DMS153 (cell line): ENCODE results near the gene ARHGEF10L.

Source experiments
- DNase-seq: peaks from one replicate; lab custom pipeline; 2025; lab: John Stamatoyannopoulos, UW

ARHGEF10L gene

DNA sequence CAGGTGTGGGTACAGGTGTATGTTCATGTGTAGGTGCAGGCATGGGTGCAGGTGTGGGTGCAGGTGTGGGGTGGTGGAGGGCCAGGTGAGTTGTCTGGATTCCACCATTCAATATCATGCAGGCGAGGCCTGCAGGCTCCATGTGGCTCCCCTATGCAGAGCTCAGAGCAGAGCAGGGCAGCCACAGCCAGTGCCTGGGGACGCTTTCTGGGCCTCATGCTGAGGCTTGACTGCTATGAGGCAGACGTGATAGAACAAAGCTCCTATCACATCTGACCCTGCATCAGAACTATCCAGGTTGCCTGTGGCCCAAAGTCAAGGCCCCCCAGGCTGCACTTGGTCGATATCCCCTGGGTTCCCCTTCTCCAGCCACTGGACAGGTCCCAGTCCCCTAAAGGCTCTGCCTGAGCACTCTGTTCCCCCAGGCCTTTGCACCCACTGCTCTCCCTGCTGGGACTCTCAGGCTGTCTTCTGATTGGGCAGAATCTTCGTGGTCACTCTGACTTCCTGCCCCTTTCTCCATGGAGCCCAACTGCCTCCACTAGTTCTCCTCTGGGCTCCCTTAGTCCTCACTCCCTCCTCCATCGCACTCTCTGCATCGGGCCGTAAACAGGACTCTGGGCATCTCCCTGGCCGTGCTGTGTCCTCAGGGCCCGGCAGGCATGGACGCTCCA lies 137.0 kb downstream of the ARHGEF10L start:
- no peak for DNase-seq

DNA sequence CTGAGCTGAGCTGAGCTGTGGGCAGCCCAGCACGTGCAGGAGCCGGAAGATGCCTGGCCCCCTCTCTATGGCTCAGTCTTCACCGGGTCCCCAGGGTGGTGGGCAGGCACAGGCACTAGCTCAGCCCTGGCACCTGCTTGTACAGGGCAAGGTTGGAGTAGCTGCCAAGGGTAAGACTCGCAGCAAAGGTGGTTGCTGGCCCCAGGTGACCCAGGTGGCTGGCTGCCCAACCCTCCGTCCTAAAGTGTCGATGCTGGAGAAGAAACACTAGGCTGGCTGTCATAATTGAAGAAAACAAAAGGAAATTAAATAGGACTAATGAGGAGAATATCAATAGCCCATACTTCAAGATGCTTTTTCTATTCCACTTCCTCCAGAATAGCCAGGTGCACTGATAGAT lies 138.5 kb downstream of the ARHGEF10L start:
- no peak for DNase-seq

GRCh38 chr1:17679856-17680255 lies 140.4 kb downstream of the ARHGEF10L start:
- DNase-seq = no peak

DNA sequence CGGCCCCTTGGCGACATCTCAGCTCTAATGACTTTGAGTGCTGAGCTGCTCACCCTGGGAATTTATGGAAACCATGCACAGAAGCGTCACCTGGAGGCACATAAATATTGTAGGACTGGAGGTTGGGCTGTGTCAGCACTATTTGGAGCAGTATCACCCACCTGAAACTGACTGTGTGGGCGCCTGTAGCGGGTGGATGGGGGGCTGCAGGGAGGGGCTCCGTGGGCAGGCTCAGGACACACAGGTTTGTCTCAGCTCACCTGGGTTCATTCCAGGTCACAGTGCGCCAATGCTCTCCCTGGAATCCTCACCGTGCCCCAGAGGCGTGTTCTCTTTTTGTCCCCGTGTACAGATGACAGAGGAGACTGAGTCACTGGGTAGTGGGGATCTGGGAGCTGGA lies 140.8 kb downstream of the ARHGEF10L start:
- no peak for DNase-seq

- DNase-seq = no peak
Observed at GRCh38 chr1:17682400-17682799, 142.9 kb downstream of the ARHGEF10L start.

DNA sequence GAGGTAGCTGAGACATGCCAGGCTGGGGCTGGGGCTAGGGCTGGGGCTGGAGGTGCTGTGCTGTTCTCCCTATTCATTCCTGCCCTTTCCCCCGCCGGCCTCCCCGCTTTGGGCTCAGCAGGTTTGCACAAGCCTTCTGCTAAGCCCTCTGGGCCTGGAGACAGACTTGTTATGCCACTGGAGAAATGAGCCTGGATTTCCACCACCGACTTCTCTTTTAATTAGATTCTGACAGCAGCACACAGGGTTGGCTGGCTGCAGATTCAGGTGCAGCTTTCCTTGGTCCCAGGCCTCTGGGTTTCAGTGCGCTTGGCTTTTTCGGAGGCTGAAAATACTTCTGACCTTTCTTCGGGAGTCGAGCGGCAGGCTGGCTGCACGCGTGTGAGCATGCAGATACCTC lies 144.1 kb downstream of the ARHGEF10L start:
- DNase-seq = no peak

DNA sequence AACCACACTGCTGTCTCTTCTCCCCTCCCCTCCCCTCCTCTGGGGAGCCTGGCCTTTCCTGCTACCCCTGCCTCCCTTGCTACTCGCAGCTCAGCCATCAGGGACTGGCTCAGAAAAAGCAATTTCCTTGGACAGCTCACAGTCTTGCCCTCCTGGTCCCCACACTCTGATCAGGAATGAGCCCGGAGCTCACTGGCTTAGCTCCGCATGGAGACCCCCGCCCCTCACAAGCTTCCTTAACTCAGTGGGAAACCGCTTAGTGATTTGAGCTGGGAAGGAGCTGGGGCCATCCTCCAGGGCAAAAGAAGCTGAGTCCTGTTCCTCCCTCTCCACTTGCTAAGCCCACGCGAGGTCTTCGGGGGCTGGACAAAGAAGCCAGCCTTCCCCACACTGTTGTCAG lies 145.3 kb downstream of the ARHGEF10L start:
- DNase-seq = no peak

GRCh38 chr1:17686258-17686657 lies 146.8 kb downstream of the ARHGEF10L start:
- no peak for DNase-seq

DNA sequence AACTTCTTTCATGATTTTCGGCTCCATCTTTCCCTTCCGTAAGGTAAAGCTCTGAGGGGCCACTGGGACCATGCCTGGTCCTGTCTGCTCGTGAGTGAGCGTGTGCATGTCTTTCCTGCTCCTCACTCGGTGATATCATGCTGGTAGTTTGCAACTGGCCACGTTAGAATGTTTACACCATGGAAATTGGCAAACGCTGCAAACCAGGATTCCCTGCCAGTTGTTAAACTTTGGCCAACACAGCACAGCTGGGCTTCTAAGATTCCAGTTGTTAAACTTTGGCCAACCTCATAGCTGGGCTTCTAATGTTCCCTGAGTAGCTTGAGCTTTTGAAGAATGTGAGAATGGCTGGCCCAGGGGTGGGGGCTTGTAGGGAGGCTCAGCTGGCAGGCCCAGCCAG lies 147.6 kb downstream of the ARHGEF10L start:
- no peak for DNase-seq

DNA sequence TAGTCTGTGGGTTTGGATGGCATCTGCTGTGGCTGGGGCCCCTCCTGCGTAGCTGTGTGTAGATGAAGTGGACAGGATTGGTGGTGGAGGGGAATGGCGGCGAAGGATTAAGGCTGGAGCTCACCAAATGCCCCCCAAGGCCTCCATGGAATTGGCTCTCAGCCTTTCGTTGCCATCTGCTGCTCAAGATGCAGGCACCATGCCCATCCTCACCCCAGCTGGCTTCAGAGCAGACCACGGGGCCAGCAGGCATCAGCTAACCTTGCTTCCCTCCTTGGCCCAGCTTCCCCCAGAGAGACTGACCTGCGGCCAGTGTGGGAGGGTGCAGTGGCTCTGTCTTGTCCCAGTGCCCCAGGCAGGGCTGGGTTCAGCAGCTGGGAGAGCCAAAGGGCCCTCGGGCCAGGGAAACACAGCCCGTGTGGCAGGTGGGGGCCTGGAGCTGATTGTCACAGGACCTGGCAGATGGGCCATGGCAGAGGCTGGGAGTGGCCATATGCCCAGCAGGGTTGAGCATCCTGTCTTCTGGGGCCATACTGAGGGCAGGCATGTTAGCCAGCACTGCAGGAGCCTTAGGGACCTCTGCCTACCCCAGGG lies 148.8 kb downstream of the ARHGEF10L start:
- DNase-seq = no peak

GRCh38 chr1:17689011-17689410 lies 149.5 kb downstream of the ARHGEF10L start:
- no peak for DNase-seq

DNA sequence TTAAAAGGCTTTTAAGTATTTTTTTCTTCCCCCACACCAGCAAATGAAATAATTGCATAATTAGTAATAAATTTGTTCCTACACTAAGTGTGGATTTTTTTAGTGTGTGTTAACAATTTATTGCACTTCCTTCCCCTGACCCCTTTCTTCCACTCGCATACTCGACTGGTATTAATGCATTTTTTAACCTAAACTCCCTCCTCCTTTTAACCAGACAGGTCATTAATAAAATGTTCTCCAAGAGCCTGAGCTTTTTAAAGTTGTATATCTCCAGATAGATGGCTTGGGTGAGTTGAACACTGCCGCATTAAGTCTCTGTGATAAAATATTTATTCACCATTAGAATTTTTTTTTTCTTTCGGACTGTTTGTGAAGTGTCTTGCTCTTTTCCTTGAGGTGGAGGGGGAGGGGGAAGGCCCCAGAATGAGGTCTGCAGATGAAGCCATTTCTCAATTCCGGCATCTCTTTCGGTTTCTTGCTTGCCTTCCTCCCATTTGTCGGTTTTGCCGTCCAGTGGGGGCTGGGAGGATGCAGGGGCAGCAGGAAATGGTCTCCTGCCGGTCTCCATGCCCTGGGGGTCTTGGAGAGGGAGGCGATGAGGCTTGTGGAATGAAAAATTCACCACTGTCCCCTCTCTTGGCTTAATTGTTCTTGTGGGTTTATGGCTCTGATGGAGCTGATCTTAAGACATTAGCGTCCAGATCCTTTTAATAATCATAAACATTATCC lies 151.6 kb downstream of the ARHGEF10L start:
- no peak for DNase-seq

DNA sequence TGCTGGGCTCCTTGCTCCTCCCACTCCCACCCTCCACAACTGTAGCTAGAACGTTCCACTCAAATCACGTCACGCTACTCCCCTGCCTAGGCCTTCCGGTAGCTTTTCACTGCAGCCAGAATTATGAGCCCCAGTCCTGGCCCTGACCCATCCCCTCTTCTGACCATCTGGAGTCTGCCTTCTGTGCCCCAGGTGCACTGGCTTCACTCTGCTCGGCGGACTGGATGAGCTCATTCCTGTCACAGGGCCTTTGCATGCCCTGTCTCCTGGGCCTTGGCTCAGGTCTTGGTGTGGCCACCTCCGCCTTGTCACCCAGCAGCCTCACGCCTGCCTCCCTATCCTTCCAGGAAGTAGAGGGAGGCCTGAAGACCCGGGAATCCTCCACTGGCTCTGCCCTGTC lies 153.1 kb downstream of the ARHGEF10L start:
- DNase-seq = no peak

GRCh38 chr1:17696417-17697301 lies 157.2 kb downstream of the ARHGEF10L start:
- DNase-seq = no peak

- no peak for DNase-seq
Observed at GRCh38 chr1:17697458-17697857, 158.0 kb downstream of the ARHGEF10L start.

DNA sequence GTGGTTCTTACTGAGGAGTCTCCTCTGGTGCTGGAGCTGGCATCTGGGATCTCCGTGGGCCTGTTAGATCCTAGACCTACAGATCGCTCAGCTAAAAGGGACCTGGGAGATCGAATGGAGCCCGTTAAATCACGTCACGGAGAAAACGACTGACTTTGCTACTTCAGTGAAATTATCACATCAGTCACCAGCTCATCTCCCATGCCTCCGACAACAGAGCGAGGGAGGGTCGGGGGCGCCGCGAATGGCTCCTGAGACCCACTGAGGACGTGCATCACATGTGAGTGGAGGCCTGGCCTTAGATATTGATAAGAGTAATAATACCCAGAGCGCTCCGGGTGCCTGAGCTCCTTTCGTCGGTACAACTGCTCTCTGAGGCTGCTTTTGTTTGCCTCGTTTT lies 160.1 kb downstream of the ARHGEF10L start:
- DNase-seq = no peak

- DNase-seq = no peak
Observed at GRCh38 chr1:17700945-17701810, 161.7 kb downstream of the ARHGEF10L start.

DNA sequence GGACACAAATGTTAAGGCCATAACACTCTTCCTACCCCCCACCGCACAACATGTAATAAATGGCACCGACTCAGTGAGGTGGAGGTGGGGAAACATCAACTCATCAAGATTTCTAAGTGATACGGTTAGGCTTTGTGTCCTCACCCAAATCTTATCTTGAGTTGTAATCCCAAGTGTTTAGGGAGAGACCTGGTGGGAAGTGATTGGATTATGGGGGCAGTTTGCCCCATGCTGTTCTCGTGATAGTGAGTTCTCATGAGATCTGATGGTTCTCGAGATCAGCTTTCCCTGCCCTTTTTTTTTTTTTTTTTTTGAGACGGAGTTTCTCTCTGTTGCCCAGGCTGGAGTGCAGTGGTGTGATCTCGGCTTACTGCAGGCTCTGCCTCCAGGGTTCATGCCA lies 164.7 kb downstream of the ARHGEF10L start:
- DNase-seq = no peak

- DNase-seq = no peak
Observed at GRCh38 chr1:17706445-17706844, 166.9 kb downstream of the ARHGEF10L start.

GRCh38 chr1:17709981-17710380 lies 170.5 kb downstream of the ARHGEF10L start:
- no peak for DNase-seq

GRCh38 chr1:17710889-17711576 lies 171.5 kb downstream of the ARHGEF10L start:
- DNase-seq = no peak
